Testis (tissue), 2 donors: ENCODE results near the gene TUBB.

Experiments used
- CTCF ChIP-seq, 3 experiments: fragments of 450-650 bp in 2 of 3; fragments of 200-600 bp in 1 of 3; sonication (generic) in 1 of 3; IDR thresholded peaks; one replicate each; pipeline ENCODE4 v1.5.1; 2016 to 2019; ENCODE audit warnings: antibody characterized with exemption in 3 of 3, mild to moderate bottlenecking in 2 of 3, moderate library complexity in 1 of 3
- POLR2A ChIP-seq: fragments of 450-650 bp; IDR thresholded peaks from one replicate; pipeline ENCODE4 v1.6.1; 2017; ENCODE audit warnings: antibody characterized with exemption, mild to moderate bottlenecking, moderate library complexity

GRCh38 chr6:30707281-30707850 is 12.8 kb upstream of the TUBB start:
- TF ChIP-seq CTCF (IDR thresholded peaks at IDR 0.05) (no peak), POLR2A (no peak)
